ENCODE results near the gene SPTBN5. TPM values are rescaled to one million over a fixed set of nuclear protein-coding genes. Genes with fewer than 3 reads are reported as not detected.

Gene SPTBN5
- total and polyA plus RNA-seq, 10 of the 15 experiments (the other 5 are each of a cell fraction or from before 2014, with no cell fraction given): under 0.01 to 0.18 (median 0.04) TPM; not detected in 4

DNA sequence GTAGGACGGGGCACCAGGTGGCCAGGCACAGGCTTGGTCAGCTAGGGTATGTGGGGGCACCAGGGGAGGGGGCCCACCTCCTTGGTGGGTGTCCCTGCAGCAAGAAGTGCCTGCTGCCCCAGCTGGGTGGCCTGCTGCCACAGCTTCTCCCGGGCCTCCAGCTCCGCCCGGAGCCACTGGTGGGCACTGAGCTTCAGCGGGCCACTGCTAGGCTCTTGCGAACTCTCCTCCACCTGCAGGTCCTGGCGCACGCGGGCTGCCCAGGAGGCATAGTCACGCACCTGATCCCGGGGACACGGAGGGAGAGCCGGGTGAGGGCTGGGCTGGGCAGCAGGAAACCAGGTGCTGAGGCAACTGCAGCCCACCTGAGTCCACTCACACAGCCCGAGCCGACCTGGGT lies 25.5 kb downstream of the SPTBN5 start:
- Histone ChIP-seq H2AFZ (ENCODE audit: control insufficient read depth, low read depth, low read length) (no peak overlapping the region), H3K27ac (ENCODE audit: control insufficient read depth, insufficient read depth) (no peak overlapping the region), H3K79me2 (ENCODE audit: control insufficient read depth, insufficient read depth, low read length) (no peaks in the 10 kb centered on the region), H3K4me1 (ENCODE audit: control insufficient read depth, insufficient read depth, low read length) (no peaks in the 10 kb centered on the region), H3K9me3 (replicated peaks; ENCODE audit: control insufficient read depth, insufficient read depth, low read length) (no peaks in the 10 kb centered on the region), H3K9ac (ENCODE audit: control insufficient read depth, insufficient read depth, low read length) (no peak overlapping the region), H3K4me3 (no peak overlapping the region), H3K4me2 (ENCODE audit: control insufficient read depth, insufficient read depth) (no peak overlapping the region), H4K20me1 (ENCODE audit: control insufficient read depth, insufficient read depth) (no peaks in the 10 kb centered on the region), H3K36me3 (ENCODE audit: control insufficient read depth in 2 of 2, insufficient read depth in 2 of 2, low read length in 1 of 2) (no peaks in the 10 kb centered on the region), H3K27me3 (replicated peaks in 1 of 2; ENCODE audit: control insufficient read depth in 2 of 2, insufficient read depth in 2 of 2, low read length in 1 of 2) (no peaks in the 10 kb centered on the region; a peak in 1 of 4 replicates)
- RAD21 ChIA-PET (ENCODE audit: unreplicated experiment): no interaction called here
- no TSS peak for BruUV-seq (replicated peaks)
- no peak for FAIRE-seq
- no peak for DNase-seq (ENCODE audit: low read depth, low spot score)
- in situ Hi-C loops (cut with MboI): no loop called here
- intact Hi-C loops (cut with micrococcal nuclease; ENCODE audit: unreplicated experiment): no loop called here
- ATAC-seq: no peak
- TF ChIP-seq BCL11A (IDR thresholded peaks at IDR 0.05; ENCODE audit: low read depth, low read length) (no peak), TAF1 (IDR thresholded peaks at IDR 0.05; ENCODE audit: borderline replicate concordance, low read depth, low read length) (no peak), RELA (IDR thresholded peaks at IDR 0.05; ENCODE audit: borderline replicate concordance, partially characterized antibody) (no peak), SMAD5 (IDR thresholded peaks at IDR 0.05; ENCODE audit: low read depth) (no peak), TCF3 (IDR thresholded peaks at IDR 0.05; ENCODE audit: borderline replicate concordance, insufficient read depth, low read depth, low read length) (no peak), CHD2 (IDR thresholded peaks at IDR 0.05; ENCODE audit: borderline replicate concordance, low read depth, low read length) (no peak), KDM1A (IDR thresholded peaks at IDR 0.05; ENCODE audit: borderline replicate concordance) (no peak), SRF (IDR thresholded peaks at IDR 0.05; ENCODE audit: low read depth in 2 of 2, low read length in 2 of 2) (no peak), NFIC (IDR thresholded peaks at IDR 0.05; ENCODE audit: low read depth, low read length) (no peak), MTA2 (IDR thresholded peaks at IDR 0.05; ENCODE audit: low read depth) (no peak)
- TF ChIP-seq, protein P1, sequence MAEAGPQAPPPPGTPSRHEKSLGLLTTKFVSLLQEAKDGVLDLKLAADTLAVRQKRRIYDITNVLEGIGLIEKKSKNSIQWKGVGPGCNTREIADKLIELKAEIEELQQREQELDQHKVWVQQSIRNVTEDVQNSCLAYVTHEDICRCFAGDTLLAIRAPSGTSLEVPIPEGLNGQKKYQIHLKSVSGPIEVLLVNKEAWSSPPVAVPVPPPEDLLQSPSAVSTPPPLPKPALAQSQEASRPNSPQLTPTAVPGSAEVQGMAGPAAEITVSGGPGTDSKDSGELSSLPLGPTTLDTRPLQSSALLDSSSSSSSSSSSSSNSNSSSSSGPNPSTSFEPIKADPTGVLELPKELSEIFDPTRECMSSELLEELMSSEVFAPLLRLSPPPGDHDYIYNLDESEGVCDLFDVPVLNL (IDR thresholded peaks at IDR 0.05; ENCODE audit: low read depth, low read length): no peak
- TF ChIP-seq, protein P2, sequence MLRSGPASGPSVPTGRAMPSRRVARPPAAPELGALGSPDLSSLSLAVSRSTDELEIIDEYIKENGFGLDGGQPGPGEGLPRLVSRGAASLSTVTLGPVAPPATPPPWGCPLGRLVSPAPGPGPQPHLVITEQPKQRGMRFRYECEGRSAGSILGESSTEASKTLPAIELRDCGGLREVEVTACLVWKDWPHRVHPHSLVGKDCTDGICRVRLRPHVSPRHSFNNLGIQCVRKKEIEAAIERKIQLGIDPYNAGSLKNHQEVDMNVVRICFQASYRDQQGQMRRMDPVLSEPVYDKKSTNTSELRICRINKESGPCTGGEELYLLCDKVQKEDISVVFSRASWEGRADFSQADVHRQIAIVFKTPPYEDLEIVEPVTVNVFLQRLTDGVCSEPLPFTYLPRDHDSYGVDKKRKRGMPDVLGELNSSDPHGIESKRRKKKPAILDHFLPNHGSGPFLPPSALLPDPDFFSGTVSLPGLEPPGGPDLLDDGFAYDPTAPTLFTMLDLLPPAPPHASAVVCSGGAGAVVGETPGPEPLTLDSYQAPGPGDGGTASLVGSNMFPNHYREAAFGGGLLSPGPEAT (IDR thresholded peaks at IDR 0.05; ENCODE audit: low read depth): no peak
- POLR2A ChIA-PET: no interaction called here
- 65% methylated on average over 15 of the region's 15 CpGs for WGBS (ENCODE audit: insufficient coverage, insufficient replicate concordance, low lambda C conversion rate, missing lambda C conversion rate)
- CTCF ChIA-PET: no interaction called here
- SMC1A ChIA-PET (ENCODE audit: uncharacterized antibody, unreplicated experiment): no interaction called here

All from GM12878 (cell line).